Gastrocnemius medialis (tissue), 4 donors: Measurements from ENCODE around the gene AHSP.
"Not testable (repeated sequence)": the region's sequence is repeated elsewhere in the genome, so short reads cannot be mapped to it uniquely, and the experiment has no call there.

ENCODE experiments used
- CTCF ChIP-seq, 5 experiments: fragments of 450-650 bp in 3 of 5; fragments of 200-600 bp in 2 of 5; sonication (generic) in 2 of 5; IDR thresholded peaks in 4 of 5; conservative IDR thresholded peaks in 1 of 5; 1 replicate in 4 of 5; 2 replicates in 1 of 5; pipeline ENCODE4 v1.5.1; 2016 to 2019; ENCODE audit warnings: antibody characterized with exemption in 5 of 5, mild to moderate bottlenecking in 3 of 5, moderate library complexity in 3 of 5
- POLR2A ChIP-seq, 2 donors: fragments of 450-650 bp; IDR thresholded peaks; one replicate each; pipeline ENCODE4 v1.6.1; 2017; ENCODE audit warnings: antibody characterized with exemption in 2 of 2, mild to moderate bottlenecking in 2 of 2, moderate library complexity in 2 of 2

- TF ChIP-seq CTCF (IDR thresholded peaks at IDR 0.05 in 4 of 5, conservative IDR thresholded peaks at IDR 0.05 in 1 of 5); POLR2A (IDR thresholded peaks at IDR 0.05): not testable (repeated sequence)
Observed at GRCh38 chr16:31538243-31538598, 10.5 kb downstream of the AHSP start.
